HepG2 (cell line): ENCODE results near the gene FOXK2. TPM values are rescaled to one million over a fixed set of nuclear protein-coding genes. Genes with fewer than 3 reads are reported as not detected.
A peak's percentile ranks its signal among the peaks of the same experiment; 100 is the strongest.

Source experiments
- CC2D1A ChIP-seq: sonication (generic); formaldehyde crosslinking; IDR thresholded peaks from 2 replicates; pipeline ENCODE4 v1.8.1; 2023; ENCODE audit warnings: mild to moderate bottlenecking, missing genetic modification reagents
- CSRNP1 ChIP-seq: sonication (generic); formaldehyde crosslinking; IDR thresholded peaks from 2 replicates; pipeline ENCODE4 v1.8.1; 2023; ENCODE audit warnings: mild to moderate bottlenecking, missing genetic modification reagents
- FOSL2 ChIP-seq: sonication (generic); formaldehyde crosslinking; IDR thresholded peaks from 2 replicates; pipeline ENCODE4 v1.4.0; 2020; ENCODE audit warnings: missing genetic modification reagents
- MYPOP ChIP-seq: sonication (generic); formaldehyde crosslinking; IDR thresholded peaks from 2 replicates; pipeline ENCODE4 v1.8.1; 2023; ENCODE audit warnings: mild to moderate bottlenecking, moderate library complexity, missing genetic modification reagents
- NR2F1 ChIP-seq, 2 experiments: fragments of 450-650 bp in 1 of 2; formaldehyde crosslinking in 1 of 2; IDR thresholded peaks; 2 replicates each; pipeline versions ENCODE4 v1.5.0 to v1.6.1; 2016 to 2020; ENCODE audit warnings: mild to moderate bottlenecking in 1 of 2, missing compliant biosample characterization in 1 of 2, missing genetic modification reagents in 1 of 2, moderate library complexity in 1 of 2
- PATZ1 ChIP-seq: sonication (generic); formaldehyde crosslinking; IDR thresholded peaks from 2 replicates; pipeline ENCODE4 v1.4.0; 2020; ENCODE audit warnings: missing genetic modification reagents
- PRDM4 ChIP-seq: sonication (generic); formaldehyde crosslinking; IDR thresholded peaks from 2 replicates; pipeline ENCODE4 v1.9.0; 2021; ENCODE audit warnings: missing genetic modification reagents, borderline replicate concordance
- TBL1XR1 ChIP-seq: fragments of 150-350 bp; IDR thresholded peaks from 2 replicates; pipeline ENCODE4 v1.6.1; 2014; ENCODE audit warnings: borderline replicate concordance, low read length; ENCODE audit not compliant: partially characterized antibody
- ZBTB1 ChIP-seq: sonication (generic); formaldehyde crosslinking; IDR thresholded peaks from 2 replicates; pipeline ENCODE4 v1.4.0; 2020; ENCODE audit warnings: missing genetic modification reagents, borderline replicate concordance
- ZBTB26 ChIP-seq: IDR thresholded peaks from 2 replicates; pipeline ENCODE4 v1.6.1; 2016; ENCODE audit warnings: missing compliant biosample characterization, missing genetic modification reagents, borderline replicate concordance
- ZBTB7B ChIP-seq: sonication (generic); formaldehyde crosslinking; IDR thresholded peaks from 2 replicates; pipeline ENCODE4 v1.4.0; 2020; ENCODE audit warnings: missing genetic modification reagents
- ZFP36L2 ChIP-seq: sonication (generic); formaldehyde crosslinking; IDR thresholded peaks from 2 replicates; pipeline ENCODE4 v1.4.0; 2020; ENCODE audit warnings: missing genetic modification reagents
- ZNF614 ChIP-seq: IDR thresholded peaks from 2 replicates; pipeline ENCODE4 v1.6.1; 2018; ENCODE audit warnings: missing biosample characterization, missing genetic modification reagents, inconsistent platforms, borderline replicate concordance
- ZNF619 ChIP-seq: sonication (generic); formaldehyde crosslinking; IDR thresholded peaks from 2 replicates; pipeline ENCODE4 v1.4.0; 2020; ENCODE audit warnings: mild to moderate bottlenecking, missing genetic modification reagents
- polyA plus RNA-seq, 8 experiments: library from polyadenylated mRNA; depleted of rRNA in 3 of 8; stranded (reverse) in 7 of 8; unstranded in 1 of 8; fragments of >200 nt; fragmentation: Illumina TruSeq in 4 of 8; extraction: Trizol in 4 of 8; gene quantifications; 2 replicates each; pipeline versions ENCODE4 v1.2.1 to v1.2.3, GENCODE V29; 2011 to 2016; ENCODE audit warnings: low read depth in 4 of 8, missing spikeins in 1 of 8, mixed read lengths in 1 of 8; ENCODE audit not compliant: insufficient read depth in 1 of 8
- total RNA-seq, 5 experiments: library from RNA; depleted of rRNA; stranded (reverse); fragments of >200 nt; fragmentation: Illumina TruSeq; extraction: Trizol; gene quantifications; 2 replicates each; pipeline ENCODE4 v1.2.3, GENCODE V29; 2016; ENCODE audit warnings: low read depth in 1 of 5
- TF ChIP-seq, protein P1 (sequence below): sonication (generic); formaldehyde crosslinking; IDR thresholded peaks from 2 replicates; pipeline ENCODE4 v1.8.1; 2023; ENCODE audit warnings: missing genetic modification reagents, inconsistent platforms, borderline replicate concordance
- TF ChIP-seq, protein P2 (sequence below): IDR thresholded peaks from 2 replicates; pipeline ENCODE4 v1.6.1; 2016

Gene FOXK2
- total and polyA plus RNA-seq, 2 of the 13 experiments (the other 11 are each of a cell fraction or from before 2014, with no cell fraction given): 67.1 to 67.2 TPM

GRCh38 chr17:82553210-82553930 lies 33.8 kb downstream of the FOXK2 start (continued):
- no peak for TF ChIP-seq PRDM4 (CRISPR knock-in tag)
- peak; percentile 28; the same call in 1 of the 2 replicates for TF ChIP-seq PATZ1
- 0 out of 2 replicates have a peak, but pooled peaks have one; percentile 21 for TF ChIP-seq ZNF614 (CRISPR knock-in tag)
- TF ChIP-seq FOSL2 (CRISPR knock-in tag): peak; percentile 28; the same call in 1 of the 2 replicates
- TF ChIP-seq, protein P1, sequence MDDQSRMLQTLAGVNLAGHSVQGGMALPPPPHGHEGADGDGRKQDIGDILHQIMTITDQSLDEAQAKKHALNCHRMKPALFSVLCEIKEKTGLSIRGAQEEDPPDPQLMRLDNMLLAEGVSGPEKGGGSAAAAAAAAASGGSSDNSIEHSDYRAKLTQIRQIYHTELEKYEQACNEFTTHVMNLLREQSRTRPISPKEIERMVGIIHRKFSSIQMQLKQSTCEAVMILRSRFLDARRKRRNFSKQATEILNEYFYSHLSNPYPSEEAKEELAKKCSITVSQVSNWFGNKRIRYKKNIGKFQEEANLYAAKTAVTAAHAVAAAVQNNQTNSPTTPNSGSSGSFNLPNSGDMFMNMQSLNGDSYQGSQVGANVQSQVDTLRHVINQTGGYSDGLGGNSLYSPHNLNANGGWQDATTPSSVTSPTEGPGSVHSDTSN (CRISPR knock-in tag): no peak
- TF ChIP-seq CSRNP1 (CRISPR knock-in tag): no peak
- TF ChIP-seq ZBTB7B: peak; percentile 68; the same call in 1 of the 2 replicates
- peak; percentile 67 to 79 for TF ChIP-seq NR2F1 (CRISPR knock-in tag; IDR thresholded peaks at IDR 0.05)
- peak; percentile 80; the same call in 1 of the 2 replicates for TF ChIP-seq ZNF619 (CRISPR knock-in tag)
- no peak for TF ChIP-seq ZBTB1 (CRISPR knock-in tag)
- TF ChIP-seq, protein P2, sequence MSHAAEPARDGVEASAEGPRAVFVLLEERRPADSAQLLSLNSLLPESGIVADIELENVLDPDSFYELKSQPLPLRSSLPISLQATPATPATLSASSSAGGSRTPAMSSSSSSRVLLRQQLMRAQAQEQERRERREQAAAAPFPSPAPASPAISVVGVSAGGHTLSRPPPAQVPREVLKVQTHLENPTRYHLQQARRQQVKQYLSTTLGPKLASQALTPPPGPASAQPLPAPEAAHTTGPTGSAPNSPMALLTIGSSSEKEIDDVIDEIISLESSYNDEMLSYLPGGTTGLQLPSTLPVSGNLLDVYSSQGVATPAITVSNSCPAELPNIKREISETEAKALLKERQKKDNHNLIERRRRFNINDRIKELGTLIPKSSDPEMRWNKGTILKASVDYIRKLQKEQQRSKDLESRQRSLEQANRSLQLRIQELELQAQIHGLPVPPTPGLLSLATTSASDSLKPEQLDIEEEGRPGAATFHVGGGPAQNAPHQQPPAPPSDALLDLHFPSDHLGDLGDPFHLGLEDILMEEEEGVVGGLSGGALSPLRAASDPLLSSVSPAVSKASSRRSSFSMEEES (CRISPR knock-in tag): peak; percentile 67
- TF ChIP-seq MYPOP: 0 out of 2 replicates have a peak, but pooled peaks have one; percentile 14
- TF ChIP-seq CC2D1A (CRISPR knock-in tag): peak; percentile 79; the same call in 1 of the 2 replicates
- TF ChIP-seq ZBTB26 (CRISPR knock-in tag): no peak
- TF ChIP-seq ZFP36L2: no peak
- peak; percentile 31 for TF ChIP-seq TBL1XR1
